WERI-Rb-1 (cell line): ENCODE data around the gene AFAP1.

Experiments used
- DNase-seq: peaks from one replicate; pipeline ENCODE4 v3.0.0-alpha.2; 2020
- H3K27ac ChIP-seq: fragments of 250-450 bp; sonication (Bioruptor Pico); 2 replicates; pipeline ENCODE4 v1.5.1; 2020; ENCODE audit warnings: mild to moderate bottlenecking, moderate library complexity
- H3K27me3 ChIP-seq: fragments of 250-450 bp; sonication (Bioruptor Pico); 2 replicates; pipeline ENCODE4 v1.5.1; 2021; ENCODE audit warnings: mild to moderate bottlenecking, low read depth, moderate library complexity; ENCODE audit not compliant: insufficient read depth, severe bottlenecking
- H3K36me3 ChIP-seq: fragments of 250-450 bp; sonication (Bioruptor Pico); 2 replicates; pipeline ENCODE4 v1.5.1; 2020; ENCODE audit warnings: mild to moderate bottlenecking, moderate library complexity
- H3K4me3 ChIP-seq: 2 replicates; pipeline ENCODE4 v1.5.1; 2011; ENCODE audit warnings: low read depth, mild to moderate bottlenecking, control low read depth, low read length
- H3K9me3 ChIP-seq: fragments of 250-450 bp; sonication (Bioruptor Pico); 2 replicates; pipeline ENCODE4 v1.5.1; 2021; ENCODE audit warnings: mild to moderate bottlenecking, moderate library complexity; ENCODE audit not compliant: severe bottlenecking
- TF ChIP-seq, protein P1 (sequence below): IDR thresholded peaks from 2 replicates; pipeline ENCODE4 v1.5.1; 2011; ENCODE audit warnings: low read depth, mild to moderate bottlenecking, control low read depth, inconsistent platforms, low read length

AFAP1 gene

DNA sequence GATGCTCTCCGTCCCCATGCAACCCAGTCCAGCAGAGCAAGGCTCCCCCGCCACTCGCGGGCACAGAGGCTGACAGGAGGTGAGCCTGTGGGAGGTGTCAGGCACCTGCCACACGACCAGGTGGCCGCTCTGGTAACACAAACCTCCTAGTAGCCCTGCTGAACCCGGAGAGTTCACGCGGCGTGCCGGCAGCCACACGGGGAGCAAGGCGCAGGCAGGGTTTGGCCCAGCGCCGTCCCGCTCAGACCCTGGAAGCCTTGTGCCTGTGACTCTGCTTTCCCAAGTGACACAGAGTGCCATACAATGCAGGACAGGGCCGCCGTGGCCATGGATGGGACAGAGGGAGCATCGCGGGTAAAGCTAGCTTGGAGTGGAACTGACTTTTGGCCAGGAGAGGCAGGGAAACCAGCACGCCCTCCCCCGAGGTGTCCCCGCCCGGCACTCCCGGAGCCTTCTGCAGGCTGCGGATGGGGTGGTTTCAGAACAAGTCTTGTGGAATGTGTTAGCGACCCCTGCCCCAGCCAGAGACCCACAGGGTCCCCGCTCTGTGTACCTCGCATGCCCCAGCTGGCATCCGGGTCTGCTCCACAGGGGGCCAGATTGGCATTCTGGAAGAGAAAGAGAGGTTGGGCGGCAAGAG is 44.7 kb upstream of the AFAP1 start:
- Histone ChIP-seq H3K9me3 (no peaks in the 10 kb centered on the region), H3K27ac (no peak overlapping the region), H3K27me3 (no peaks in the 10 kb centered on the region), H3K4me3 (no peak overlapping the region), H3K36me3 (no peaks in the 10 kb centered on the region)
- TF ChIP-seq, protein P1, sequence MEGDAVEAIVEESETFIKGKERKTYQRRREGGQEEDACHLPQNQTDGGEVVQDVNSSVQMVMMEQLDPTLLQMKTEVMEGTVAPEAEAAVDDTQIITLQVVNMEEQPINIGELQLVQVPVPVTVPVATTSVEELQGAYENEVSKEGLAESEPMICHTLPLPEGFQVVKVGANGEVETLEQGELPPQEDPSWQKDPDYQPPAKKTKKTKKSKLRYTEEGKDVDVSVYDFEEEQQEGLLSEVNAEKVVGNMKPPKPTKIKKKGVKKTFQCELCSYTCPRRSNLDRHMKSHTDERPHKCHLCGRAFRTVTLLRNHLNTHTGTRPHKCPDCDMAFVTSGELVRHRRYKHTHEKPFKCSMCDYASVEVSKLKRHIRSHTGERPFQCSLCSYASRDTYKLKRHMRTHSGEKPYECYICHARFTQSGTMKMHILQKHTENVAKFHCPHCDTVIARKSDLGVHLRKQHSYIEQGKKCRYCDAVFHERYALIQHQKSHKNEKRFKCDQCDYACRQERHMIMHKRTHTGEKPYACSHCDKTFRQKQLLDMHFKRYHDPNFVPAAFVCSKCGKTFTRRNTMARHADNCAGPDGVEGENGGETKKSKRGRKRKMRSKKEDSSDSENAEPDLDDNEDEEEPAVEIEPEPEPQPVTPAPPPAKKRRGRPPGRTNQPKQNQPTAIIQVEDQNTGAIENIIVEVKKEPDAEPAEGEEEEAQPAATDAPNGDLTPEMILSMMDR, result no peak
- DNase-seq, result no peak

DNA sequence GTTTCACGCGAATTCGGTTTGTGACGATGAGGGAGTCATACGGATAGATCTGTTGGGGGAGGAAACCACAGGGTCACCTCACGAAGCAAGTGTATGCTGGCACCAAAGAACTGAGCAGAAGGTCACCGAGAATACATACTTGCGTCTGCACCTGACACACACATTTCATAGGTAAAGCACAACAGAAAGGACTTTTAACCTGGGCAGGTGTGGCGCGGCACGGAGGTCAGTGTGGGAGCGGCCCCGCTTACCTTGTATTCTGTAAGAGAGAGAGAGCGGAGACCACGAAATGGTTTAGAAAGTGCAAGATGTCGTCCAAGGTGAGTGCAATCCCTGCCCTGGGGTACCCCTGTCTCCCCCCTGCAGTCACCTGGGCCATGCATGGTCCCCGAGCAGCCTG is 43.6 kb upstream of the AFAP1 start:
- TF ChIP-seq, protein P1, result no peak
- Histone ChIP-seq H3K36me3 (no peaks in the 10 kb centered on the region), H3K27me3 (no peaks in the 10 kb centered on the region), H3K4me3 (no peak overlapping the region), H3K9me3 (no peaks in the 10 kb centered on the region), H3K27ac (no peak overlapping the region)
- no peak for DNase-seq

DNA sequence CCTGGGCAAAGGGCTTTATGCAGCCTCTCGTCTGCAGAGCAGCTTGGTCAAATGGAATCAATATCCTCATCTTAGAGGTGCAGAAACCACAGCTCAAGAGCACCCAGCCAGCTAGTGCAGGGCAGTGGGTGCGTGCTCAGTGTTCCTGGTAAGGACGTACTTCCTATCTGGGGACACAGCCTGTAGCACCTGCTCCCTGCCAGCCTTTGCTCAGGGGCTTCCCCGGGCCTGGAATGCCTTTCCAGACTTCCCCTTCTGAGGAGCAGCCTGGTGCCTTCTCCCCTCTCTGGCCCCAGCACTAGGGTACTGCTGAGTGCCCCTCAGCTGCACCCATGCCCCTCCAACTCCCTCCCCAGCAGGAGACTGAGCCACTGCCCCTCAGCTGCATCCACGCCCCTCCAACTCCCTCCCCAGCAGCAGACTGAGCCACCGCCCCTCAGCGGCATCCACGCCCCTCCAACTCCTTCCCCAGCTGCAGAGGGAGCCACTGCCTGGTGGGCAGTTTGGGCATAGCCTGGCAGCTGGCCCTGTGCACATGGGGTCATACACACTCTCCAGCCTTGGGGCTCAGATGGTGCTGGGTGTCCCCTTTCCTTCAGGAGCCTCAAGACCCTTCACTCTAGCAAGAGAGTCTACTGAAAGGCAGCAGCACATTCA is 42.2 kb upstream of the AFAP1 start:
- Histone ChIP-seq H3K27me3 (no peaks in the 10 kb centered on the region), H3K27ac (no peak overlapping the region), H3K36me3 (no peaks in the 10 kb centered on the region), H3K4me3 (no peak overlapping the region), H3K9me3 (no peaks in the 10 kb centered on the region)
- DNase-seq, result no peak
- TF ChIP-seq, protein P1, result no peak

DNA sequence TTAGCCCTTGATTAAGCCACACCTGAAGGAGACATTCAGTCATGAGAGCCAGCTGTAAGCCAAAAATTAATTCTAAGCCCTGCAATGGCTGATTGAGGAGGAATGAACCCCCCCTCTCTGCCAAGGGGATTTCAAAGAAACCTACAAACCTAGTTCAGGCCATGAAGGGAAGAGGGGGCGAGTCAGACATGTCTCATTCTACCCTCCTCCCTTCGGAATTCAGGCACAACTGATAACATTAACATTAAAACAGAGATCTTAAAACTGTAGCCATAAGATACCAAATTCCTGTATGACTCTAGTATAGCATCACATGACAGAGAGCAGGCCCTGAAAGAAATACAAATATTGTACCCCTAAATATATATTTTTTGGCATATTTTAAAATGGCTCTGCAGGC is 40.4 kb upstream of the AFAP1 start:
- Histone ChIP-seq H3K36me3 (no peaks in the 10 kb centered on the region), H3K27ac (no peak overlapping the region), H3K27me3 (no peaks in the 10 kb centered on the region), H3K4me3 (no peak overlapping the region), H3K9me3 (no peaks in the 10 kb centered on the region)
- no peak for DNase-seq
- TF ChIP-seq, protein P1, result no peak

DNA sequence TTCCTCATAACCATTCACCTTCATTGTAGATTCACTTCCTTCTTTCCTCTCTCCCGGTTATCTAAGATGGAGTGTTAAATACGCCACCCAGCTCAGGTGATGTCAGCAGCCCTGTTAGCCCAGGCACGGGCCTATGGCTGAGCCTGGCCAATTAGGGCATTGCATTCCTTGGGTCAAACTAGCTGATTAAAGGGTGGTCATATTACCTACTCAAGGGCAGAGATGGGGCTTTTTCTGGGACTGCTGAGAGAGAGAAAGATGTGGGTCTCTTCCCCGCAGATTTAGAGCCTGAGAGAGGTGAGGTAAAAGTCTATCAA is 39.9 kb upstream of the AFAP1 start:
- Histone ChIP-seq H3K36me3 (no peaks in the 10 kb centered on the region), H3K4me3 (no peak overlapping the region), H3K27ac (no peak overlapping the region), H3K27me3 (no peaks in the 10 kb centered on the region), H3K9me3 (no peaks in the 10 kb centered on the region)
- no peak for DNase-seq
- TF ChIP-seq, protein P1, result no peak
